Breast epithelium (tissue), 4 donors: ENCODE measurements around the gene EVPLL. TPM values are rescaled to one million over a fixed set of nuclear protein-coding genes. Genes with fewer than 3 reads are reported as not detected.
"Not testable (repeated sequence)": the region's sequence is repeated elsewhere in the genome, so short reads cannot be mapped to it uniquely, and the experiment has no call there.

Experiments used
- DNase-seq, 2 donors: peaks; one replicate each; pipeline ENCODE4 v3.0.0-alpha.2; 2019; ENCODE audit warnings: low spot score in 2 of 2
- H3K27ac ChIP-seq, 2 donors: fragments of 200-600 bp; sonication (generic) in 1 of 2; one replicate each; pipeline ENCODE4 v1.5.1; 2016 to 2019; ENCODE audit warnings: mild to moderate bottlenecking in 1 of 2
- H3K27me3 ChIP-seq, 2 donors: fragments of 200-600 bp; sonication (generic) in 1 of 2; one replicate each; pipeline versions ENCODE4 v1.5.1 to v1.6.0; 2017 to 2019; ENCODE audit warnings: control low read depth in 1 of 2, mild to moderate bottlenecking in 1 of 2
- H3K36me3 ChIP-seq: fragments of 200-600 bp; one replicate; pipeline ENCODE4 v1.5.1; 2019
- H3K4me1 ChIP-seq, 2 donors: fragments of 200-600 bp; sonication (generic); one replicate each; pipeline ENCODE4 v1.5.1; 2016 to 2019; ENCODE audit warnings: control low read depth in 1 of 2
- H3K4me3 ChIP-seq, 3 donors: fragments of 200-600 bp; sonication (generic); 1 replicate in 2 of 3; 2 replicates in 1 of 3; pipeline ENCODE4 v1.5.1; 2016 to 2019; ENCODE audit warnings: mild to moderate bottlenecking in 3 of 3, moderate library complexity in 2 of 3
- H3K9me3 ChIP-seq, 2 donors: fragments of 200-600 bp; sonication (generic) in 1 of 2; one replicate each; pipeline ENCODE4 v1.5.1; 2016 to 2019; ENCODE audit warnings: control low read depth in 1 of 2
- POLR2A ChIP-seq: fragments of 450-650 bp; IDR thresholded peaks from one replicate; pipeline ENCODE4 v1.6.1; 2016; ENCODE audit warnings: antibody characterized with exemption, mild to moderate bottlenecking, moderate library complexity
- POLR2AphosphoS5 ChIP-seq, 3 donors: sonication (generic); formaldehyde crosslinking; IDR thresholded peaks; one replicate each; pipeline ENCODE4 v1.6.1; 2017; ENCODE audit warnings: antibody characterized with exemption in 3 of 3
- intact Hi-C: fragments of 100-400 bp; cut with DNase I; formaldehyde crosslinking; loops from one replicate; pipeline ENCODE4 v1.15.1; 2023; ENCODE audit warnings: low total_unique reads
- total RNA-seq, 3 donors: library from RNA; depleted of rRNA; stranded (reverse); fragments of >200 nt; gene quantifications; one replicate each; pipeline ENCODE4 v1.1.0, GENCODE V29; 2016
- TF ChIP-seq, protein P1 (sequence below), 3 donors: fragments of 450-650 bp; IDR thresholded peaks; one replicate each; pipeline ENCODE4 v1.5.1; 2016 to 2017; ENCODE audit warnings: antibody characterized with exemption in 3 of 3, mild to moderate bottlenecking in 3 of 3, moderate library complexity in 3 of 3

Gene EVPLL
- total RNA-seq, 3 donors from 2014 or later, result 0.32 to 0.73 TPM; not detected in 1

DNA sequence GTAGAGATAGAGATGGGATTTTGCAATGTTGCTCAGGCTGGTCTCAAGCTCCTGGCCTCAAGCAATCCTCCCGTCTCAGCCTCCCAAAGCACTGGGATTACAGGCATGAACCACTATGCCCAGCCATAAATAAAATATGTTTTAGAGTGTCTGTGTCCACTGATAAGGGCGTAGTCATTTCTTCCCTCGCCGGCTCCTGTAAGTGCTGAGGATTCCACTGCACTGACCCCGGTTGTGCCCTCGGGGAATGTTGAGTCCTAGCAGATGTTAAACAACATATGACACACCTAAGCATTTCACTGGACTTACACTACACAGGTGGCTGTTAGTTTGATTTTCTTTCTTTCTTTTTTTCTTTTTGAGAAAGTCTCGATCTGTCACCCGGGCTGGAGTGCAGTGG, 8.6 kb upstream of the EVPLL start:
- intact Hi-C loops, result no loop called here
- Histone ChIP-seq H3K36me3 (no peaks in the 10 kb centered on the region), H3K4me1 (no peaks in the 10 kb centered on the region), H3K27me3 (no peaks in the 10 kb centered on the region), H3K27ac (no peak overlapping the region), H3K4me3 (no peak overlapping the region), H3K9me3 (no peaks in the 10 kb centered on the region)
- no peak for TF ChIP-seq POLR2A
- TF ChIP-seq POLR2AphosphoS5 (IDR thresholded peaks at IDR 0.05), result no peak
- TF ChIP-seq, protein P1, sequence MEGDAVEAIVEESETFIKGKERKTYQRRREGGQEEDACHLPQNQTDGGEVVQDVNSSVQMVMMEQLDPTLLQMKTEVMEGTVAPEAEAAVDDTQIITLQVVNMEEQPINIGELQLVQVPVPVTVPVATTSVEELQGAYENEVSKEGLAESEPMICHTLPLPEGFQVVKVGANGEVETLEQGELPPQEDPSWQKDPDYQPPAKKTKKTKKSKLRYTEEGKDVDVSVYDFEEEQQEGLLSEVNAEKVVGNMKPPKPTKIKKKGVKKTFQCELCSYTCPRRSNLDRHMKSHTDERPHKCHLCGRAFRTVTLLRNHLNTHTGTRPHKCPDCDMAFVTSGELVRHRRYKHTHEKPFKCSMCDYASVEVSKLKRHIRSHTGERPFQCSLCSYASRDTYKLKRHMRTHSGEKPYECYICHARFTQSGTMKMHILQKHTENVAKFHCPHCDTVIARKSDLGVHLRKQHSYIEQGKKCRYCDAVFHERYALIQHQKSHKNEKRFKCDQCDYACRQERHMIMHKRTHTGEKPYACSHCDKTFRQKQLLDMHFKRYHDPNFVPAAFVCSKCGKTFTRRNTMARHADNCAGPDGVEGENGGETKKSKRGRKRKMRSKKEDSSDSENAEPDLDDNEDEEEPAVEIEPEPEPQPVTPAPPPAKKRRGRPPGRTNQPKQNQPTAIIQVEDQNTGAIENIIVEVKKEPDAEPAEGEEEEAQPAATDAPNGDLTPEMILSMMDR (IDR thresholded peaks at IDR 0.05), result no peak
- no peak for DNase-seq

DNA sequence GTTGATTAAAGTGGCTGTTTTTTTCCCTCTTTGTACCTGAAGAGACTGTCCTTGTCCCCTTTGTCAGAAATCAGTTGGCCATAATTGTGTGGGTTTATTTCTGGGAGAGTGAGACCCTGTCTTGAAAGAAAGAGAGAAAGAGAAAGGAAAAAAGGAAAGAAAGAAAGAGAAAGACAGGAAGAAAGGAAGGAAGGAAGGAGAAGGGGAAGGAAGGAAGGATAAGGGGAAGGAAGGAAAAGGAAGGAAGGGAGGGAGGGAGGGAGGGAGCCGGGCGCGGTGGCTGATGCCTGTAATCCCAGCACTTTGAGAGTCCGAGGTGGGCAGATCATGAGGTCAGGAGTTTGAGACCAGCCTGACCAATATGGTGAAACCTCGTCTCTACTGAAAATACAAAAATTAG, 6.8 kb upstream of the EVPLL start:
- Histone ChIP-seq H3K9me3 (peaks cover 0 to 6% of the 10 kb centered on the region in 2 donors), H3K4me3 (no peak overlapping the region), H3K27me3 (no peaks in the 10 kb centered on the region), H3K36me3 (no peaks in the 10 kb centered on the region), H3K4me1 (no peaks in the 10 kb centered on the region), H3K27ac (no peak overlapping the region)
- intact Hi-C loops, result no loop called here
- TF ChIP-seq POLR2AphosphoS5 (IDR thresholded peaks at IDR 0.05) (no peak), POLR2A (no peak)
- TF ChIP-seq, protein P1 (IDR thresholded peaks at IDR 0.05), result no peak
- no peak for DNase-seq

DNA sequence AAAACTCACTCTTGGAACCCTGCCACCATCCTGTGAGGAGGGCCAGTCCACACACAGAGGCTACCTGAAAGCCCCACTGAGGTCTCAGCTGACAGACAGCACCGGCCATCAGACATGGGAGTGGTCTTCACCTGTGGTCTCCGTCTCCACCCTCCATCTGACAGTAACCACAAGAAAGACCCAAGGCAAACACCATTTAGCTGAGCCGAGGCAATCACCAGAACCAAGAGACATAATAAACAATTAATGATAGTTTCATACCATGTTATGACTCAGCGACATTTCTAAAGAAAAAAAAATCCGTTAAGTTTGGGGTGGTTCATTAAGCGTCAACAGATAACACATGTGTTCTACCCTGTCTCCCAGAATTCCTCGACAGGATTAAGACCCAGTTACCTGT, 6.1 kb upstream of the EVPLL start:
- no peak for DNase-seq
- TF ChIP-seq POLR2AphosphoS5 (IDR thresholded peaks at IDR 0.05) (no peak), POLR2A (no peak)
- TF ChIP-seq, protein P1 (IDR thresholded peaks at IDR 0.05), result no peak

DNA sequence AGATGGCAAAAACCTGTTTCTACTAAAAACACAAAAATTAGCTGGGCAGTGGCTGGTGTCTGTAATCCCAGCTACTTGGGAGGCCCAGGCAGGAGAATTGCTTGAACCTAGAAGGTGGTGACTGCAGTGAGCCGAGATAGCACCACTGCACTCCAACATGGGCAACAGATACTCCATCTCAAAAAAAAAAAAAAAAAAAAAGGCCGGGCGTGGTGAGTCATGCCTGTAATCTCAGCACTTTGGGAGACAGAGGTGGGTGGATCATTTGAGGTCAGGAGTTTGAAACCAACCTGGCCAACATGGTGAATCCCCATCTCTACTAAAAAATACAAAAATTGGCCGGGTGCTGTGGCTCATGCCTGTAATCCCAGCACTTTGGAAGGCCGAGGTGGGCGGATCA, 4.4 kb upstream of the EVPLL start:
- H3K9me3 ChIP-seq, H3K4me3 ChIP-seq, H3K27ac ChIP-seq, DNase-seq, H3K4me1 ChIP-seq, H3K27me3 ChIP-seq, H3K36me3 ChIP-seq, intact Hi-C loops: not testable (repeated sequence)

More for the DNA sequence above, 6.1 kb upstream of the EVPLL start:
- no peak overlapping the region for H3K4me3 ChIP-seq
- H3K27me3 ChIP-seq, result no peaks in the 10 kb centered on the region
- H3K4me1 ChIP-seq, result no peaks in the 10 kb centered on the region
- no peak overlapping the region for H3K27ac ChIP-seq
- H3K36me3 ChIP-seq, result no peaks in the 10 kb centered on the region
- intact Hi-C loops, result no loop called here
- H3K9me3 ChIP-seq, result peaks cover 0 to 6% of the 10 kb centered on the region in 2 donors

DNA sequence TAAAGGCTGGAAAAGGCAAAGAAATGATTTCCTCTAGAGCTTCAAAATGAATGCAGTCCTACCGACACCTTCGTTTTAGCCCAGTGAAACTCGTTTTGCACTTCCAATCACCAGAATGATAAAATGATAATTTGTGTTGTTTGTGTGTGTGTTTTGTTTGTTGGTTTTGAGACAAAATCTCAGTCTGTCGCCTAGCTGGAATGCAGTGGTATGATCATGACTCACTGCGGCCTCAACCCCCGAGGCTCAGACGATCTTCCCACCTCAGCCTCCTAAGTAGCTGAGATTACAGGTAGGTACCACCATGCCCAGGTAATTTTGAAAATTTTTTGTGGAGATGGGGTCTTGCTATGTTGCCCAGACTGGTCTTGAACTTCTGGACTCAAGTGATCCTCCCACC, 3.4 kb upstream of the EVPLL start:
- Histone ChIP-seq H3K27me3 (no peaks in the 10 kb centered on the region), H3K9me3 (peaks cover 0 to 6% of the 10 kb centered on the region in 2 donors), H3K36me3 (no peaks in the 10 kb centered on the region), H3K27ac (no peak overlapping the region), H3K4me3 (no peak overlapping the region), H3K4me1 (peaks cover 0 to 6% of the 10 kb centered on the region in 2 donors)
- intact Hi-C loops, result no loop called here
- DNase-seq, result no peak
- TF ChIP-seq, protein P1 (IDR thresholded peaks at IDR 0.05), result no peak
- TF ChIP-seq POLR2AphosphoS5 (IDR thresholded peaks at IDR 0.05) (no peak), POLR2A (no peak)

DNA sequence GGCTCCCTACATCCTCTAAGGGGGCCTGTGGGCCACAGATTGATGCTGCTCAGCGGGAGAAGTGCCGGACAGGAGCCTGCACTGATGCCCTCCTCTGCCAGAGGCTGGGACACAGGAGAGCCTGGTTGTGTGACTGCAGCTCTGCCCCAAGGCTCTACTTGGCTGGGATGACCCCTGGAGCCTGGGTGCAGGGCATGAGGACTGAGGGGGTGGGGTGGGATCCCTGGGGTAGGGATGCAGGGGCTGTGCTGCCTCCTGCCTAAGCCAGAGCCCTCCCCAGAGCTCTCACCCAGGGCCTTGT, 577 bp downstream of the EVPLL start:
- no peak for DNase-seq
- Histone ChIP-seq H3K27me3 (peaks cover 0 to 9% of the 10 kb centered on the region in 2 donors), H3K4me1 (peaks cover 0 to 6% of the 10 kb centered on the region in 2 donors), H3K36me3 (no peaks in the 10 kb centered on the region), H3K9me3 (peaks cover 0 to 6% of the 10 kb centered on the region in 2 donors), H3K4me3 (no peak overlapping the region), H3K27ac (peak overlapping the region; percentile 52 to 55)
- no peak for TF ChIP-seq POLR2A
- intact Hi-C loops, result no loop called here

DNA sequence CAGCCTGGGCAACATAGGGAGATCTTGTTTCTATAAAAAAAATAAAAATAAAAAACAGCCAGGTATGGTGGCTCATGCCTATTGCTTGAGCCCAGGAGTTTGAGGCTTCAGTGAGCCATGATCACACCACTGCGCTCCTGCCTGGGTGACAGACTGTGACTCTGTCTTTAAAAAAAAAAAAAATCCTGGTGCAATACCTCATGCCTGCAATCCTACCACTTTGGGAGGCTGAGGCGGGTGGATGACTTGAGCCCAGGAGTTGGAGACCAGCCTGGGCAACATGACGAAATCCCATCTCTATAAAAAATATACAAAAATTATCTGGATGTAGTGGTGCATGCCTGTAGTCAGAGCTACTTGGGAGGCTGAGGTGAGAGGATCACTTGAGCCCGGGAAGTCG, 1.0 kb downstream of the EVPLL start:
- H3K4me3 ChIP-seq, H3K9me3 ChIP-seq, DNase-seq, H3K4me1 ChIP-seq, H3K27me3 ChIP-seq, intact Hi-C loops, H3K36me3 ChIP-seq, H3K27ac ChIP-seq: not testable (repeated sequence)
